ENCODE measurements around the gene GPR35. TPM values are rescaled to one million over a fixed set of nuclear protein-coding genes. Genes with fewer than 3 reads are reported as not detected.

GPR35 gene
- total RNA-seq, 4 donors from 2014 or later = 91.1 to 244 (median 136) TPM

DNA sequence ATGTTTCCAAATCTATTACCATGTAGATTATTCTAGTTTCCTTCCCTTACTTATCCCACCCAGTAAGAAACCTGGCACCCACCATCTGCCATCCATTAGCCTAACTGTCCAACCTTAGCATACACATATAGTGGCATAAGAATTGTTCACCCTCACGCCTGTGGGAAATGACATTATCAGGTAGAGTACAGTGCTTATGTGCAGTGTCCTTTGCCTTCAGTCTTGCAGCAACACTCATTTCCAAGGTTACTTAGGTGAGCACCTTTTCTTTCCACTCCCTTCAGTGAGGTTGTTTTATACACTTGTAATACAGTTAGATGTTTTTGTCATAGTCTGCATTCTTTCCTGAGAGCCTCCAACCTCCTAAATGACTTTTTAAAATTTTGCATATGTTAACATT lies 39.3 kb downstream of the GPR35 start:
- H3K4me1 ChIP-seq = no peaks in the 10 kb centered on the region
- no peak overlapping the region for H3K4me3 ChIP-seq
- peaks cover 68% of the 10 kb centered on the region for H3K27me3 ChIP-seq
- H3K27ac ChIP-seq = no peak overlapping the region
- WGBS, 2 donors (ENCODE audit: low coverage in 1 of 2) = 89% methylated on average over 1 of the region's 1 CpG; no CpG with 5 or more reads in 1 of the 2 donors
- no peak for DNase-seq
- TF ChIP-seq POLR2A (IDR thresholded peaks at IDR 0.05) = no peak
- no peak for TF ChIP-seq POLR2AphosphoS5 (IDR thresholded peaks at IDR 0.05)
- TF ChIP-seq, protein P1, sequence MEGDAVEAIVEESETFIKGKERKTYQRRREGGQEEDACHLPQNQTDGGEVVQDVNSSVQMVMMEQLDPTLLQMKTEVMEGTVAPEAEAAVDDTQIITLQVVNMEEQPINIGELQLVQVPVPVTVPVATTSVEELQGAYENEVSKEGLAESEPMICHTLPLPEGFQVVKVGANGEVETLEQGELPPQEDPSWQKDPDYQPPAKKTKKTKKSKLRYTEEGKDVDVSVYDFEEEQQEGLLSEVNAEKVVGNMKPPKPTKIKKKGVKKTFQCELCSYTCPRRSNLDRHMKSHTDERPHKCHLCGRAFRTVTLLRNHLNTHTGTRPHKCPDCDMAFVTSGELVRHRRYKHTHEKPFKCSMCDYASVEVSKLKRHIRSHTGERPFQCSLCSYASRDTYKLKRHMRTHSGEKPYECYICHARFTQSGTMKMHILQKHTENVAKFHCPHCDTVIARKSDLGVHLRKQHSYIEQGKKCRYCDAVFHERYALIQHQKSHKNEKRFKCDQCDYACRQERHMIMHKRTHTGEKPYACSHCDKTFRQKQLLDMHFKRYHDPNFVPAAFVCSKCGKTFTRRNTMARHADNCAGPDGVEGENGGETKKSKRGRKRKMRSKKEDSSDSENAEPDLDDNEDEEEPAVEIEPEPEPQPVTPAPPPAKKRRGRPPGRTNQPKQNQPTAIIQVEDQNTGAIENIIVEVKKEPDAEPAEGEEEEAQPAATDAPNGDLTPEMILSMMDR (IDR thresholded peaks at IDR 0.05) = no peak
- no peak for TF ChIP-seq EP300 (IDR thresholded peaks at IDR 0.05; ENCODE audit: low read depth)
- in situ Hi-C loops (cut with MboI; ENCODE audit: low pct_ligation_motif_present in 1 of 4, low pct_unique_long_range_greater_than_20kb in 1 of 4, low sequenced_read_pairs in 3 of 4) = no loop called here
- peaks cover 0 to 3% of the 10 kb centered on the region in 2 donors for H3K9me3 ChIP-seq
- intact Hi-C loops (cut with DNase I; ENCODE audit: low total_unique reads) = no loop called here
- no peaks in the 10 kb centered on the region for H3K36me3 ChIP-seq

DNA sequence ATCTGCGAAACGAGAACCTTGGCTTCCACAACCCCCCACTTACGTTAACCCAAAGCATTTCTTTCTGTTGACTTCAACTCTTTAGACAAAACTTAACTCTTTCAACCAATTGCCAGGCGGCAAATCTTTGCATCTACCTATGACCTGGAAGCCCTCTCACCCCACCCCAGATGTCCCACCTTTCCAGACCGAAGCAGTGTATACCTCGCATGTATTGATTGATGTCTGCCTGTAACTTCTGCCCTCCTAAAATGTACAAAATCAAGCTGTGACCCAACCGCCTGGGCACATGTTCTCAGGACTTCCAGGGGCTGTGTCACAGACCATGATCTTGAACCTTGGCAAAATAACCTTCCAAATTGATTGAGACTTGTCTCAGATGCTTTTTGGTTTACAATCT lies 45.1 kb downstream of the GPR35 start:
- WGBS, 2 donors (ENCODE audit: low coverage in 1 of 2) = 75% methylated on average over 6 to 7 of the region's 7 CpGs
- no peak overlapping the region for H3K27ac ChIP-seq
- H3K4me3 ChIP-seq = no peak overlapping the region
- H3K4me1 ChIP-seq = no peaks in the 10 kb centered on the region
- in situ Hi-C loops (cut with MboI; ENCODE audit: low pct_ligation_motif_present in 1 of 4, low pct_unique_long_range_greater_than_20kb in 1 of 4, low sequenced_read_pairs in 3 of 4) (no loop called here), intact Hi-C loops (cut with DNase I; ENCODE audit: low total_unique reads) (no loop called here)
- no peaks in the 10 kb centered on the region for H3K9me3 ChIP-seq
- TF ChIP-seq EP300 (IDR thresholded peaks at IDR 0.05; ENCODE audit: low read depth) = no peak
- H3K36me3 ChIP-seq = no peaks in the 10 kb centered on the region
- no peak for DNase-seq
- H3K27me3 ChIP-seq = peaks cover 84% of the 10 kb centered on the region

DNA sequence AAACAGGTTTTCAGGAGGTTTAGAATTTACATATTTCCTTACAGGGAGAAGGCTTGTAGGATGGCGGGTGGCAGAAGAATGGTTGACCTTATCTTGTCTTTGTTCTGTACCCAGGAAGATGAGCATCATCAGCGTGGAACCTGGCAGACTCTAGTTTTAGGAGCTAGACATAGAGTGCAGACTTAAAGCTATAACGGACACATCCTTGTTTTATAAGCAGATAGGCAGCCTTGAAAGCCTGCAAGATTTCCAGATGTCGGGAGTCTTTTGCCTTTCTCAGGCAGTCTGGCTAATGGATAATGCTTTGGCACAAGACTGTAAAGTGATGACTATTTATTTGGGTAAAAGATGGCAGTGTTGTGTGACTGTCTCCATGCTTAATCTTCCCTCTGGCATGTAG lies 45.7 kb downstream of the GPR35 start:
- Histone ChIP-seq H3K36me3 (no peaks in the 10 kb centered on the region), H3K9me3 (no peaks in the 10 kb centered on the region), H3K4me1 (no peaks in the 10 kb centered on the region), H3K27ac (no peak overlapping the region), H3K4me3 (no peak overlapping the region), H3K27me3 (peaks cover 79% of the 10 kb centered on the region)
- TF ChIP-seq POLR2AphosphoS5 (IDR thresholded peaks at IDR 0.05) = no peak
- TF ChIP-seq POLR2A (IDR thresholded peaks at IDR 0.05) = no peak
- TF ChIP-seq EP300 (IDR thresholded peaks at IDR 0.05; ENCODE audit: low read depth) = no peak
- TF ChIP-seq, protein P1 (IDR thresholded peaks at IDR 0.05) = no peak
- no peak for DNase-seq
- intact Hi-C loops (cut with DNase I; ENCODE audit: low total_unique reads) (no loop called here), in situ Hi-C loops (cut with MboI; ENCODE audit: low pct_ligation_motif_present in 1 of 4, low pct_unique_long_range_greater_than_20kb in 1 of 4, low sequenced_read_pairs in 3 of 4) (no loop called here)
- 72 to 73% methylated on average over 4 of the region's 4 CpGs for WGBS, 2 donors (ENCODE audit: low coverage in 1 of 2)

DNA sequence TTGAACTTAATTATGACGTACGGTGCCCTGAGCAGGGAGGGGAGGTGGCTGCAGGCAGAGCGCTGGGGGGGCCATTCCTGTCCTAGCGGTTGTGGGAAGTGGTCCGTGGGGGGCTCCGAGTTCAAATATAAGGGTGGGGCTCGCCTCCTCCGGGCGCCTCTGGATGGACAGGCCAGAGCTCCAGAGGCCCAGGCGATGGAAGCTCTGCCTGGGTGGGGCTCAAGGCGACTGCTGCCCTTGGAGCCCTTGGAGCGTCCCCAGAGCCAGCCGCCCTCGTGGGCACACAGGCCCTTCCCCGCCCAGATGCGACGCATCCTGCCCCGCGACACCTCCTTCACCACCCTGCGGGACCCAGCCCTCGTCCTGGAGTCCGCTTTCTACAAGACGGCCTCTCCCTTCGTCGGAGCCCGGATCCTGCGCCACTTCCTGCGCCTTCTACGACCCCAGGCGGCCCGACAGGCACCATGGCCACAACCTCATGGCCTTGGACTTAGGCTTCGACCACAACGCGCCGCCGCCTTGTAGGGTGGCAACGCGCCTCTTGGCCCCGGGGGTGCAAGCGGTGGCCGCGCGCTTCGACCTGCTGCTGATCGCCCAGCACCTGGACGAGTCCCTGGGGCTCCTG lies 46.9 kb downstream of the GPR35 start:
- intact Hi-C loops (cut with DNase I; ENCODE audit: low total_unique reads) (no loop called here), in situ Hi-C loops (cut with MboI; ENCODE audit: low pct_ligation_motif_present in 1 of 4, low pct_unique_long_range_greater_than_20kb in 1 of 4, low sequenced_read_pairs in 3 of 4) (no loop called here)
- DNase-seq = no peak
- WGBS, 2 donors (ENCODE audit: low coverage in 1 of 2) = 78% methylated on average over 46 of the region's 46 CpGs; no CpG with 5 or more reads in 1 of the 2 donors
- no peaks in the 10 kb centered on the region for H3K9me3 ChIP-seq
- H3K4me3 ChIP-seq = no peak overlapping the region
- H3K36me3 ChIP-seq = no peaks in the 10 kb centered on the region
- H3K27me3 ChIP-seq = peaks cover 67% of the 10 kb centered on the region
- no peaks in the 10 kb centered on the region for H3K4me1 ChIP-seq
- H3K27ac ChIP-seq = no peak overlapping the region
- TF ChIP-seq, protein P1 (IDR thresholded peaks at IDR 0.05) = no peak
- TF ChIP-seq POLR2AphosphoS5 (IDR thresholded peaks at IDR 0.05) (no peak), POLR2A (IDR thresholded peaks at IDR 0.05) (no peak), EP300 (IDR thresholded peaks at IDR 0.05; ENCODE audit: low read depth) (no peak)
